HEK293 (cell line): Measurements from ENCODE around the gene RPGR.

Experiments used
- HOXD13 ChIP-seq: sonication (generic); formaldehyde crosslinking; IDR thresholded peaks from 2 replicates; pipeline ENCODE4 v1.8.0; 2022; ENCODE audit warnings: missing genetic modification reagents, borderline replicate concordance
- KLF7 ChIP-seq: fragments of 450-650 bp; formaldehyde crosslinking; IDR thresholded peaks from 2 replicates; pipeline ENCODE4 v1.5.1; 2016; ENCODE audit warnings: missing biosample characterization, missing genetic modification characterization, borderline replicate concordance
- PRDM1 ChIP-seq: fragments of 450-650 bp; formaldehyde crosslinking; IDR thresholded peaks from 2 replicates; pipeline ENCODE4; 2016; ENCODE audit warnings: missing biosample characterization, missing genetic modification characterization
- SCRT1 ChIP-seq: fragments of 450-650 bp; formaldehyde crosslinking; IDR thresholded peaks from 2 replicates; pipeline ENCODE4 v1.5.1; 2016; ENCODE audit warnings: missing biosample characterization, missing genetic modification characterization, borderline replicate concordance
- ZEB2 ChIP-seq: fragments of 450-650 bp; formaldehyde crosslinking; IDR thresholded peaks from 2 replicates; pipeline ENCODE4 v1.5.1; 2016; ENCODE audit warnings: missing biosample characterization, missing genetic modification characterization
- ZFP69B ChIP-seq: fragments of 450-650 bp; formaldehyde crosslinking; IDR thresholded peaks from 2 replicates; pipeline ENCODE4 v1.5.1; 2016; ENCODE audit warnings: missing biosample characterization, missing genetic modification characterization
- ZNF132 ChIP-seq: fragments of 450-650 bp; formaldehyde crosslinking; IDR thresholded peaks from 2 replicates; pipeline ENCODE4 v1.5.1; 2017; ENCODE audit warnings: missing biosample characterization, missing genetic modification characterization, borderline replicate concordance
- ZNF157 ChIP-seq: fragments of 450-650 bp; formaldehyde crosslinking; IDR thresholded peaks from 2 replicates; pipeline ENCODE4 v1.5.1; 2016; ENCODE audit warnings: missing biosample characterization, missing genetic modification characterization
- ZNF169 ChIP-seq: fragments of 450-650 bp; formaldehyde crosslinking; IDR thresholded peaks from 2 replicates; pipeline ENCODE4 v1.5.1; 2016; ENCODE audit warnings: missing biosample characterization, missing genetic modification characterization
- ZNF202 ChIP-seq: fragments of 450-650 bp; formaldehyde crosslinking; IDR thresholded peaks from 2 replicates; pipeline ENCODE4 v1.5.1; 2016; ENCODE audit warnings: missing biosample characterization, missing genetic modification characterization, borderline replicate concordance
- ZNF23 ChIP-seq: fragments of 450-650 bp; formaldehyde crosslinking; IDR thresholded peaks from 2 replicates; pipeline ENCODE4 v1.5.1; 2016; ENCODE audit warnings: missing biosample characterization, missing genetic modification characterization, borderline replicate concordance
- ZNF394 ChIP-seq: fragments of 450-650 bp; formaldehyde crosslinking; IDR thresholded peaks from 2 replicates; pipeline ENCODE4 v1.5.1; 2016; ENCODE audit warnings: missing biosample characterization, missing genetic modification characterization, mild to moderate bottlenecking, moderate library complexity, borderline replicate concordance
- ZNF510 ChIP-seq: fragments of 450-650 bp; formaldehyde crosslinking; IDR thresholded peaks from 2 replicates; pipeline ENCODE4 v1.5.1; 2018; ENCODE audit warnings: mild to moderate bottlenecking, missing genetic modification characterization, missing biosample characterization; ENCODE audit not compliant: insufficient replicate concordance
- ZNF560 ChIP-seq: fragments of 450-650 bp; formaldehyde crosslinking; IDR thresholded peaks from 2 replicates; pipeline ENCODE4 v1.5.1; 2017; ENCODE audit warnings: missing biosample characterization, missing genetic modification characterization, borderline replicate concordance
- ZNF561 ChIP-seq: fragments of 450-650 bp; IDR thresholded peaks from 2 replicates; pipeline ENCODE4 v1.5.1; 2018; ENCODE audit warnings: missing biosample characterization, missing genetic modification characterization, borderline replicate concordance
- ZNF623 ChIP-seq: fragments of 450-650 bp; formaldehyde crosslinking; IDR thresholded peaks from 2 replicates; pipeline ENCODE4 v1.5.1; 2016; ENCODE audit warnings: missing biosample characterization, missing genetic modification characterization
- ZNF658 ChIP-seq: fragments of 450-650 bp; formaldehyde crosslinking; IDR thresholded peaks from 2 replicates; pipeline ENCODE4; 2016; ENCODE audit warnings: missing biosample characterization, missing genetic modification characterization
- TF ChIP-seq, protein P1 (sequence below): fragments of 450-650 bp; formaldehyde crosslinking; IDR thresholded peaks from 2 replicates; pipeline ENCODE4 v1.5.1; 2017; ENCODE audit warnings: missing biosample characterization, missing genetic modification characterization
- TF ChIP-seq, protein P2 (sequence below): fragments of 450-650 bp; IDR thresholded peaks from 2 replicates; pipeline ENCODE4 v1.5.1; 2018; ENCODE audit warnings: missing biosample characterization, missing genetic modification characterization
- TF ChIP-seq, protein P3 (sequence below): fragments of 450-650 bp; formaldehyde crosslinking; IDR thresholded peaks from 2 replicates; pipeline ENCODE4 v1.5.1; 2016; ENCODE audit warnings: missing biosample characterization, missing genetic modification characterization
- TF ChIP-seq, protein P4 (sequence below): fragments of 450-650 bp; IDR thresholded peaks from 2 replicates; pipeline ENCODE4 v1.5.1; 2018; ENCODE audit warnings: missing biosample characterization, mild to moderate bottlenecking, missing genetic modification characterization
- TF ChIP-seq, protein P5 (sequence below): fragments of 450-650 bp; formaldehyde crosslinking; IDR thresholded peaks from 2 replicates; pipeline ENCODE4 v1.5.1; 2016; ENCODE audit warnings: missing biosample characterization, missing genetic modification characterization
- TF ChIP-seq, protein P6 (sequence below): fragments of 450-650 bp; formaldehyde crosslinking; IDR thresholded peaks from 2 replicates; pipeline ENCODE4 v1.5.1; 2016; ENCODE audit warnings: missing biosample characterization, missing genetic modification characterization
- TF ChIP-seq, protein P7 (sequence below): IDR thresholded peaks from 2 replicates; pipeline ENCODE4 v1.6.1; 2011; ENCODE audit warnings: mild to moderate bottlenecking, low read depth, low read length, borderline replicate concordance
- TF ChIP-seq, protein P8 (sequence below): fragments of 450-650 bp; formaldehyde crosslinking; IDR thresholded peaks from 2 replicates; pipeline ENCODE4 v1.5.1; 2016; ENCODE audit warnings: missing biosample characterization, missing genetic modification characterization

RPGR gene

DNA sequence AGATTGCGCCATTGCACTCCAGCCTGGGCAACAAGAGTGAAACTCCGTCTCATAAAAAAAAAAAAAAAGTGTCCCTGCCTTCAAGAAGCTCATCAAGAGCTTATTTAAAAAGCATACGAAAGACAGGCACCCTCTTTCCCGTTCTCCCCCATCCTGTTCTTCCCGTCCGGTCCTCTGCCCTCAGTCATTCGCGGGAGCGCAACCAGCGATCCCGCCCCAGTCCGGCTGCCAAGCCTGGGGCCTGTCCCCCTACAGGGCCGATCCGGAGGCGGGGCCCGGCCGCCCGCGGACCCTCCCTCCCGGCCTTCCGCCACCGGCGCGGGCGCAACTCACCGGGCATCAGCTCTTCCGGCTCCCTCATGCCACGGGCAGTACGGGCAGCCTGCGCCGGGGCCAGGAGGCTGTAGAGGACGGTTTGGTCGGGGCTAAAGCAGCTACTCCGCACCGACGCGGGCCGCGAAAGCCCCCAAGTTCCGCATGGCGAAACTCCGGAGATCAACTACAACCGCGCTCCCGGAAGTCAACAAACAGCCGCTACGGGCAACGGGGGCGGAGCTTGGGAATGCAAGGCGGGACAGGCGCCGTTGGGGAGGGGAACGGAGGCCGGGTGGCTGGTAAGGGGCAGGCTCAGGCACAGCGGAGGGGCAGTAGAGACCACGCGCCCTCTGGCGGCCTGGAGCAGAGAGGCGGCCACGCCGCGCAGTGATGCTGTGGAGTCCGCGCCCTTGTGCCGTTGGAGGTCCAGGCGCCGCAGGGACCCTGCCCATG, at the start of gene RPGR (continued):
- TF ChIP-seq ZFP69B (tag by site-specific recombination): no peak
- no peak for TF ChIP-seq ZNF510
- TF ChIP-seq, protein P1, sequence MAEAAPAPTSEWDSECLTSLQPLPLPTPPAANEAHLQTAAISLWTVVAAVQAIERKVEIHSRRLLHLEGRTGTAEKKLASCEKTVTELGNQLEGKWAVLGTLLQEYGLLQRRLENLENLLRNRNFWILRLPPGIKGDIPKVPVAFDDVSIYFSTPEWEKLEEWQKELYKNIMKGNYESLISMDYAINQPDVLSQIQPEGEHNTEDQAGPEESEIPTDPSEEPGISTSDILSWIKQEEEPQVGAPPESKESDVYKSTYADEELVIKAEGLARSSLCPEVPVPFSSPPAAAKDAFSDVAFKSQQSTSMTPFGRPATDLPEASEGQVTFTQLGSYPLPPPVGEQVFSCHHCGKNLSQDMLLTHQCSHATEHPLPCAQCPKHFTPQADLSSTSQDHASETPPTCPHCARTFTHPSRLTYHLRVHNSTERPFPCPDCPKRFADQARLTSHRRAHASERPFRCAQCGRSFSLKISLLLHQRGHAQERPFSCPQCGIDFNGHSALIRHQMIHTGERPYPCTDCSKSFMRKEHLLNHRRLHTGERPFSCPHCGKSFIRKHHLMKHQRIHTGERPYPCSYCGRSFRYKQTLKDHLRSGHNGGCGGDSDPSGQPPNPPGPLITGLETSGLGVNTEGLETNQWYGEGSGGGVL (tag by site-specific recombination): peak; percentile 18; the same call in 1 of the 2 replicates
- TF ChIP-seq, protein P2, sequence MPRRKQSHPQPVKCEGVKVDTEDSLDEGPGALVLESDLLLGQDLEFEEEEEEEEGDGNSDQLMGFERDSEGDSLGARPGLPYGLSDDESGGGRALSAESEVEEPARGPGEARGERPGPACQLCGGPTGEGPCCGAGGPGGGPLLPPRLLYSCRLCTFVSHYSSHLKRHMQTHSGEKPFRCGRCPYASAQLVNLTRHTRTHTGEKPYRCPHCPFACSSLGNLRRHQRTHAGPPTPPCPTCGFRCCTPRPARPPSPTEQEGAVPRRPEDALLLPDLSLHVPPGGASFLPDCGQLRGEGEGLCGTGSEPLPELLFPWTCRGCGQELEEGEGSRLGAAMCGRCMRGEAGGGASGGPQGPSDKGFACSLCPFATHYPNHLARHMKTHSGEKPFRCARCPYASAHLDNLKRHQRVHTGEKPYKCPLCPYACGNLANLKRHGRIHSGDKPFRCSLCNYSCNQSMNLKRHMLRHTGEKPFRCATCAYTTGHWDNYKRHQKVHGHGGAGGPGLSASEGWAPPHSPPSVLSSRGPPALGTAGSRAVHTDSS (tag by site-specific recombination): no peak
- TF ChIP-seq, protein P3, sequence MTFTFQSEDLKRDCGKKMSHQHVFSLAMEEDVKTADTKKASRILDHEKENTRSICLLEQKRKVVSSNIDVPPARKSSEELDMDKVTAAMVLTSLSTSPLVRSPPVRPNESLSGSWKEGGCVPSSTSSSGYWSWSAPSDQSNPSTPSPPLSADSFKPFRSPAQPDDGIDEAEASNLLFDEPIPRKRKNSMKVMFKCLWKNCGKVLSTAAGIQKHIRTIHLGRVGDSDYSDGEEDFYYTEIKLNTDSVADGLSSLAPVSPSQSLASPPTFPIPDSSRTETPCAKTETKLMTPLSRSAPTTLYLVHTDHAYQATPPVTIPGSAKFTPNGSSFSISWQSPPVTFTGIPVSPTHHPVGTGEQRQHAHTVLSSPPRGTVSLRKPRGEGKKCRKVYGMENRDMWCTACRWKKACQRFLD (tag by site-specific recombination): no peak
- peak; percentile 68; the same call in 1 of the 2 replicates for TF ChIP-seq ZNF394 (tag by site-specific recombination)
- TF ChIP-seq ZNF623: no peak
- TF ChIP-seq PRDM1 (tag by site-specific recombination): no peak
- no peak for TF ChIP-seq ZNF658 (tag by site-specific recombination)
- no peak for TF ChIP-seq ZNF157 (tag by site-specific recombination)
- no peak for TF ChIP-seq ZNF23
- TF ChIP-seq, protein P4, sequence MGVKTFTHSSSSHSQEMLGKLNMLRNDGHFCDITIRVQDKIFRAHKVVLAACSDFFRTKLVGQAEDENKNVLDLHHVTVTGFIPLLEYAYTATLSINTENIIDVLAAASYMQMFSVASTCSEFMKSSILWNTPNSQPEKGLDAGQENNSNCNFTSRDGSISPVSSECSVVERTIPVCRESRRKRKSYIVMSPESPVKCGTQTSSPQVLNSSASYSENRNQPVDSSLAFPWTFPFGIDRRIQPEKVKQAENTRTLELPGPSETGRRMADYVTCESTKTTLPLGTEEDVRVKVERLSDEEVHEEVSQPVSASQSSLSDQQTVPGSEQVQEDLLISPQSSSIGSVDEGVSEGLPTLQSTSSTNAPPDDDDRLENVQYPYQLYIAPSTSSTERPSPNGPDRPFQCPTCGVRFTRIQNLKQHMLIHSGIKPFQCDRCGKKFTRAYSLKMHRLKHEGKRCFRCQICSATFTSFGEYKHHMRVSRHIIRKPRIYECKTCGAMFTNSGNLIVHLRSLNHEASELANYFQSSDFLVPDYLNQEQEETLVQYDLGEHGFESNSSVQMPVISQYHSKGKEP (tag by site-specific recombination): no peak
- TF ChIP-seq ZNF132 (tag by site-specific recombination): no peak
- no peak for TF ChIP-seq ZNF169 (tag by site-specific recombination)
- TF ChIP-seq ZNF560: no peak
- peak; percentile 83 for TF ChIP-seq ZEB2 (tag by site-specific recombination)
- TF ChIP-seq, protein P5, sequence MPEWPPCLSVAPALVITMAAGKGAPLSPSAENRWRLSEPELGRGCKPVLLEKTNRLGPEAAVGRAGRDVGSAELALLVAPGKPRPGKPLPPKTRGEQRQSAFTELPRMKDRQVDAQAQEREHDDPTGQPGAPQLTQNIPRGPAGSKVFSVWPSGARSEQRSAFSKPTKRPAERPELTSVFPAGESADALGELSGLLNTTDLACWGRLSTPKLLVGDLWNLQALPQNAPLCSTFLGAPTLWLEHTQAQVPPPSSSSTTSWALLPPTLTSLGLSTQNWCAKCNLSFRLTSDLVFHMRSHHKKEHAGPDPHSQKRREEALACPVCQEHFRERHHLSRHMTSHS (tag by site-specific recombination): no peak
- TF ChIP-seq SCRT1 (tag by site-specific recombination): no peak
- TF ChIP-seq, protein P6, sequence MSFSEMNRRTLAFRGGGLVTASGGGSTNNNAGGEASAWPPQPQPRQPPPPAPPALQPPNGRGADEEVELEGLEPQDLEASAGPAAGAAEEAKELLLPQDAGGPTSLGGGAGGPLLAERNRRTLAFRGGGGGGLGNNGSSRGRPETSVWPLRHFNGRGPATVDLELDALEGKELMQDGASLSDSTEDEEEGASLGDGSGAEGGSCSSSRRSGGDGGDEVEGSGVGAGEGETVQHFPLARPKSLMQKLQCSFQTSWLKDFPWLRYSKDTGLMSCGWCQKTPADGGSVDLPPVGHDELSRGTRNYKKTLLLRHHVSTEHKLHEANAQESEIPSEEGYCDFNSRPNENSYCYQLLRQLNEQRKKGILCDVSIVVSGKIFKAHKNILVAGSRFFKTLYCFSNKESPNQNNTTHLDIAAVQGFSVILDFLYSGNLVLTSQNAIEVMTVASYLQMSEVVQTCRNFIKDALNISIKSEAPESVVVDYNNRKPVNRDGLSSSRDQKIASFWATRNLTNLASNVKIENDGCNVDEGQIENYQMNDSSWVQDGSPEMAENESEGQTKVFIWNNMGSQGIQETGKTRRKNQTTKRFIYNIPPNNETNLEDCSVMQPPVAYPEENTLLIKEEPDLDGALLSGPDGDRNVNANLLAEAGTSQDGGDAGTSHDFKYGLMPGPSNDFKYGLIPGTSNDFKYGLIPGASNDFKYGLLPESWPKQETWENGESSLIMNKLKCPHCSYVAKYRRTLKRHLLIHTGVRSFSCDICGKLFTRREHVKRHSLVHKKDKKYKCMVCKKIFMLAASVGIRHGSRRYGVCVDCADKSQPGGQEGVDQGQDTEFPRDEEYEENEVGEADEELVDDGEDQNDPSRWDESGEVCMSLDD (tag by site-specific recombination): no peak
- no peak for TF ChIP-seq ZNF202 (tag by site-specific recombination)
- no peak for TF ChIP-seq KLF7
- TF ChIP-seq HOXD13 (CRISPR knock-in tag): 0 out of 2 replicates have a peak, but pooled peaks have one; percentile 36
- TF ChIP-seq, protein P7, sequence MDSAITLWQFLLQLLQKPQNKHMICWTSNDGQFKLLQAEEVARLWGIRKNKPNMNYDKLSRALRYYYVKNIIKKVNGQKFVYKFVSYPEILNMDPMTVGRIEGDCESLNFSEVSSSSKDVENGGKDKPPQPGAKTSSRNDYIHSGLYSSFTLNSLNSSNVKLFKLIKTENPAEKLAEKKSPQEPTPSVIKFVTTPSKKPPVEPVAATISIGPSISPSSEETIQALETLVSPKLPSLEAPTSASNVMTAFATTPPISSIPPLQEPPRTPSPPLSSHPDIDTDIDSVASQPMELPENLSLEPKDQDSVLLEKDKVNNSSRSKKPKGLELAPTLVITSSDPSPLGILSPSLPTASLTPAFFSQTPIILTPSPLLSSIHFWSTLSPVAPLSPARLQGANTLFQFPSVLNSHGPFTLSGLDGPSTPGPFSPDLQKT: peak; percentile 67; the same call in 1 of the 2 replicates
- TF ChIP-seq, protein P8, sequence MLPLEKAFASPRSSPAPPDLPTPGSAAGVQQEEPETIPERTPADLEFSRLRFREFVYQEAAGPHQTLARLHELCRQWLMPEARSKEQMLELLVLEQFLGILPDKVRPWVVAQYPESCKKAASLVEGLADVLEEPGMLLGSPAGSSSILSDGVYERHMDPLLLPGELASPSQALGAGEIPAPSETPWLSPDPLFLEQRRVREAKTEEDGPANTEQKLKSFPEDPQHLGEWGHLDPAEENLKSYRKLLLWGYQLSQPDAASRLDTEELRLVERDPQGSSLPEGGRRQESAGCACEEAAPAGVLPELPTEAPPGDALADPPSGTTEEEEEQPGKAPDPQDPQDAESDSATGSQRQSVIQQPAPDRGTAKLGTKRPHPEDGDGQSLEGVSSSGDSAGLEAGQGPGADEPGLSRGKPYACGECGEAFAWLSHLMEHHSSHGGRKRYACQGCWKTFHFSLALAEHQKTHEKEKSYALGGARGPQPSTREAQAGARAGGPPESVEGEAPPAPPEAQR (tag by site-specific recombination): no peak
- peak; percentile 79 for TF ChIP-seq ZNF561 (tag by site-specific recombination)
